Pancreas (tissue), 10 donors: ENCODE measurements around the gene XIRP2. TPM values are rescaled to one million over a fixed set of nuclear protein-coding genes. Genes with fewer than 3 reads are reported as not detected.

Source experiments
- ATAC-seq, 4 donors: fragments of 200-7000 bp; cut with Tn5 transposase; one replicate each; pipeline versions ENCODE4 v1.8.0 to v1.9.1; 2020; ENCODE audit warnings: mild to moderate bottlenecking in 4 of 4, moderate library complexity in 4 of 4
- DNase-seq, 6 donors: peaks; one replicate each; pipeline ENCODE4 v3.0.0-alpha.2; 2020
- FAIRE-seq: peaks from 2 replicates; lab custom pipeline; 2012; peaks lifted over from hg19 to GRCh38; lab: Jason Lieb, UNC
- H3K27ac ChIP-seq, 4 donors: fragments of 200-600 bp; sonication (generic); 1 replicate in 3 of 4; 2 replicates in 1 of 4; pipeline versions ENCODE4 v1.5.0 to v1.8.0; 2020
- H3K27me3 ChIP-seq, 4 donors: fragments of 200-600 bp; one replicate each; pipeline ENCODE4 v1.8.0; 2021
- H3K36me3 ChIP-seq, 3 donors: fragments of 200-600 bp; sonication (generic) in 1 of 3; one replicate each; pipeline versions ENCODE4 v1.5.0 to v1.8.0; 2020 to 2021
- H3K4me1 ChIP-seq, 3 donors: fragments of 200-600 bp; one replicate each; pipeline ENCODE4 v1.8.0; 2021
- H3K4me3 ChIP-seq, 4 donors: fragments of 200-600 bp; sonication (generic) in 2 of 4; one replicate each; pipeline versions ENCODE4 v1.5.0 to v1.8.0; 2020 to 2021
- H3K9me3 ChIP-seq, 4 donors: fragments of 200-600 bp; one replicate each; pipeline ENCODE4 v1.8.0; 2021
- CTCF ChIP-seq, 4 donors: fragments of 200-600 bp; sonication (generic) in 3 of 4; IDR thresholded peaks; one replicate each; pipeline versions ENCODE4 v1.5.0 to v1.8.0; 2021; ENCODE audit warnings: antibody characterized with exemption in 4 of 4
- WGBS, 2 donors: extraction: QIAGEN DNeasy Blood & Tissue Kit; methylation state at CpG; one replicate each; pipeline ENCODE4 v1.1.7; 2013; 5-methylcytosine and 5-hydroxymethylcytosine counted together
- intact Hi-C, 3 donors: fragments of 100-400 bp; cut with DNase I; formaldehyde crosslinking; loops; one replicate each; pipeline versions ENCODE4 v1.11.1 to v1.14.2; 2022
- polyA plus RNA-seq, 2 donors: library from polyadenylated mRNA; stranded (reverse); fragments of 200-250 nt; gene quantifications; one replicate each; pipeline ENCODE4 v1.2.3, GENCODE V29; 2013
- total RNA-seq, 6 donors: library from RNA; stranded (reverse); fragmentation: NEBNext Ultra II Directional in 4 of 6; extraction: Animal tissue kit (Norgen Biotek cat#: 25700) in 4 of 6; gene quantifications; one replicate each; pipeline versions ENCODE4 v1.2.1 to v1.2.4, GENCODE V29; 2021 to 2023
- donor health status: healthy with polysubstance abuse.
- donor health status: DM: no; HTN: no; CAD: no; lungs with moderate emphysema.
- donor health status: DM: no; HTN: no; CAD: no.
- donor health status: control.
- donor health status: control.
- donor health status: Bipolar disorder and iron deficiency.
- donor health status: DM: yes; HTN: yes; CAD: no.
- donor health status: DM: no; HTN: no; CAD: no.
- donor health status: DM: no; HTN: no; CAD: no.
- donor health status: DM: yes; HTN: yes; CAD: no.

XIRP2 gene
- total and polyA plus RNA-seq, 8 donors = 0.08 to 0.35 (median 0.28) TPM; not detected in 5

DNA sequence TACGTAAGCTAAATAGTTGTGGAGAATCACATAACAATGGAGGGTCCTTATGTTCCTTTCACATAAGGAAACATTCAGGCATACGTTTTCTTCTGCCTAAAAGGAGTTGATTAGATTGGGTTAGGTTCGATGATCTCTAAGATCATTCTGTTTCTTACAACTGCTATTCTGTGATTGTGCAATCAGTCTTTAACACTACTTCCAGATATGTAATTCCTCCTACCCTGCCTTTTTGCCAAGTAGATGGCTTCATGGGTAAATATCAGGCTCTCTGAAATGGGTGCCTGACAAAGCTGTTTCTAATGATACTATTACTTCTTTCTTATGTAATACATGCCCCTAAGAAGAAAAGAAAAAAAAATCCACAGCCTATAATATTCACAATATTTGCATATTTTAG is 321.5 kb downstream of the XIRP2 start:
- no peak for FAIRE-seq
- WGBS, 2 donors = 42 to 49% methylated on average over 3 of the region's 3 CpGs
- peak in 1 of 4 donors; percentile 60 for ATAC-seq
- Histone ChIP-seq H3K27me3 (no peaks in the 10 kb centered on the region), H3K4me1 (peaks cover 0 to 12% (median 6%) of the 10 kb centered on the region in 3 donors), H3K4me3 (no peak overlapping the region), H3K36me3 (no peaks in the 10 kb centered on the region), H3K27ac (no peak overlapping the region), H3K9me3 (no peaks in the 10 kb centered on the region)
- intact Hi-C loops = no loop called here
- no peak for TF ChIP-seq CTCF (IDR thresholded peaks at IDR 0.05)
- DNase-seq = no peak

- ATAC-seq (peak; percentile 45 to 85 (median 78)), FAIRE-seq (peak; percentile 83), DNase-seq (peak in 3 of 6 donors; percentile 33 to 56 (median 42))
- Histone ChIP-seq H3K27me3 (no peaks in the 10 kb centered on the region), H3K9me3 (no peaks in the 10 kb centered on the region), H3K4me3 (no peak overlapping the region), H3K27ac (no peak overlapping the region), H3K36me3 (no peaks in the 10 kb centered on the region), H3K4me1 (peaks cover 0 to 12% (median 6%) of the 10 kb centered on the region in 3 donors)
- 3 to 6% methylated on average over 3 of the region's 3 CpGs for whole genome bisulfite sequencing, 2 donors
- TF ChIP-seq CTCF (IDR thresholded peaks at IDR 0.05) = peak; percentile 51 to 82 (median 76)
- intact Hi-C loops = no loop called here
These were observed 323.9 kb downstream of the XIRP2 start for GRCh38 chr2:167212014-167212648.

DNA sequence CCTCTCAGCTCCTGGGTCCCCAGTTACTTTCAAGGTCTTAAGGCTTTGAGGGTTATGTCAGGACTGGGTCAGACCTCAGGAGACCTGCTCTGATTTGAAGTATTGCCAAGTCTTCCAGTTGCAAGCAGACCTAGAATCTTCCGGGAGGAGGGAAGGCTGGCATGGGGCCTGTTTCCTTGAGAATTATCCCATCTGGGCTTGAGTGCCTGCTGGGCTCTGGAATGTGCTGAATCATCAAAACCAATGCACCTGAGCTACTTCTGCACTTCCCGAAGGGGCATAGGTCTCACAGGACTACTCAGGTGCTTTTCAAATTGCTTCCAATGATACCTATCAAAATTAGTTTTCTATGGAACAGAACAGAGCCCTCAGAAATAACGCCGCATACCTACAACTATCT is 327.3 kb downstream of the XIRP2 start:
- no peak for FAIRE-seq
- peak; percentile 77 to 93 (median 91) for DNase-seq

DNA sequence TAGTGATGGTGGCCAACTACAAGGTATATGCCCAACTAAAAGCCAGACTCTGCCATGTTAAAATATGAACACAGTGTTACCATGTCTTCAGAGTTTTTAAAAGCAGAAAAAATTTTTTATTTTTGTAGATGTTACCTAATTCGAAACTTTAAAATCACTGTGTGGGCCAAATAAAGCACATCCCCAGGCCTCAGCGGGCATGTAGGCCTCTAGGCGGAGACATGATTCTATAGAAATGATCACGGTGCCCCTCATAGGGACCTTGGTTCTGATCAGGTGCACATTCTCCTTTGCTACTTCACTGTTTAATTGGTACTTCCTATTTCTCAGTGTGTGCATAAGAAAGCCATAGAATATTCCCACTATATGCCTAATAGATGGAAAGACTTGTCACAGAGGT is 349.2 kb downstream of the XIRP2 start:
- H3K27ac ChIP-seq = no peak overlapping the region
- WGBS, 2 donors = 94 to 98% methylated on average over 4 of the region's 4 CpGs
- intact Hi-C loops = no loop called here
- no peak for ATAC-seq
- H3K4me3 ChIP-seq = no peak overlapping the region
- TF ChIP-seq CTCF (IDR thresholded peaks at IDR 0.05) = no peak
- H3K9me3 ChIP-seq = no peaks in the 10 kb centered on the region
- no peaks in the 10 kb centered on the region for H3K27me3 ChIP-seq
- no peaks in the 10 kb centered on the region for H3K4me1 ChIP-seq
- FAIRE-seq = no peak
- no peak for DNase-seq
- no peaks in the 10 kb centered on the region for H3K36me3 ChIP-seq

More for the DNA sequence above, 327.3 kb downstream of the XIRP2 start:
- 27 to 30% methylated on average over 4 of the region's 4 CpGs for WGBS, 2 donors
- TF ChIP-seq CTCF (IDR thresholded peaks at IDR 0.05) = no peak
- Histone ChIP-seq H3K27me3 (no peaks in the 10 kb centered on the region), H3K9me3 (no peaks in the 10 kb centered on the region), H3K36me3 (no peaks in the 10 kb centered on the region), H3K4me3 (no peak overlapping the region), H3K4me1 (peaks cover 0 to 6% (median 6%) of the 10 kb centered on the region in 3 donors), H3K27ac (no peak overlapping the region)
- intact Hi-C loops = no loop called here
- ATAC-seq = peak; percentile 95 to 98 (median 98)

- no peak for TF ChIP-seq CTCF (IDR thresholded peaks at IDR 0.05)
- H3K9me3 ChIP-seq = no peaks in the 10 kb centered on the region
- no peaks in the 10 kb centered on the region for H3K4me1 ChIP-seq
- WGBS, 2 donors = 93% methylated on average over 1 of the region's 1 CpG
- ATAC-seq = no peak
- DNase-seq = no peak
- no peaks in the 10 kb centered on the region for H3K36me3 ChIP-seq
- H3K27ac ChIP-seq = no peak overlapping the region
- H3K4me3 ChIP-seq = no peak overlapping the region
- intact Hi-C loops = no loop called here
- no peaks in the 10 kb centered on the region for H3K27me3 ChIP-seq
- no peak for FAIRE-seq
These were observed 352.4 kb downstream of the XIRP2 start for GRCh38 chr2:167240671-167241070.
